Vagina (tissue), 2 donors: ENCODE measurements around the gene SPRED3. TPM values are rescaled to one million over a fixed set of nuclear protein-coding genes. Genes with fewer than 3 reads are reported as not detected.

ENCODE experiments used
- DNase-seq, 2 donors: peaks; one replicate each; pipeline ENCODE4 v3.0.0-alpha.2; 2017; ENCODE audit errors: extremely low spot score in 2 of 2
- H3K27ac ChIP-seq: fragments of 200-600 bp; sonication (generic); one replicate; pipeline ENCODE4 v1.5.1; 2019
- H3K27me3 ChIP-seq: fragments of 200-600 bp; sonication (generic); one replicate; pipeline ENCODE4 v1.5.1; 2019
- H3K36me3 ChIP-seq, 2 donors: fragments of 200-600 bp; sonication (generic); one replicate each; pipeline ENCODE4 v1.5.1; 2017 to 2019
- H3K4me1 ChIP-seq: fragments of 200-600 bp; sonication (generic); one replicate; pipeline ENCODE4 v1.5.1; 2019
- H3K4me3 ChIP-seq, 2 donors: fragments of 200-600 bp; sonication (generic); 1 replicate in 1 of 2; 2 replicates in 1 of 2; pipeline ENCODE4 v1.5.1; 2016 to 2019
- H3K9me3 ChIP-seq: fragments of 200-600 bp; sonication (generic); one replicate; pipeline ENCODE4 v1.5.1; 2019
- POLR2A ChIP-seq, 2 donors: fragments of 450-650 bp; IDR thresholded peaks; one replicate each; pipeline ENCODE4 v1.6.1; 2017; ENCODE audit warnings: antibody characterized with exemption in 2 of 2, mild to moderate bottlenecking in 2 of 2, moderate library complexity in 2 of 2
- POLR2AphosphoS5 ChIP-seq, 2 donors: sonication (generic); formaldehyde crosslinking; IDR thresholded peaks; one replicate each; pipeline ENCODE4 v1.9.0; 2017; ENCODE audit warnings: antibody characterized with exemption in 2 of 2, mild to moderate bottlenecking in 2 of 2, low read depth in 1 of 2; ENCODE audit not compliant: insufficient read depth in 1 of 2
- intact Hi-C: fragments of 100-400 bp; cut with DNase I; formaldehyde crosslinking; loops from one replicate; pipeline ENCODE4 v1.15.1; 2023
- total RNA-seq: library from RNA; depleted of rRNA; stranded (reverse); fragments of >200 nt; gene quantifications from one replicate; pipeline ENCODE4 v1.2.3, GENCODE V29; 2016
- TF ChIP-seq, protein P1 (sequence below), 3 experiments: fragments of 450-650 bp in 2 of 3; fragments of 200-600 bp in 1 of 3; sonication (generic) in 1 of 3; IDR thresholded peaks; one replicate each; pipeline ENCODE4 v1.5.1; 2017 to 2019; ENCODE audit warnings: antibody characterized with exemption in 3 of 3, mild to moderate bottlenecking in 2 of 3, moderate library complexity in 2 of 3

The SPRED3 gene
- total RNA-seq, 1 donor from 2014 or later = 0.49 TPM

DNA sequence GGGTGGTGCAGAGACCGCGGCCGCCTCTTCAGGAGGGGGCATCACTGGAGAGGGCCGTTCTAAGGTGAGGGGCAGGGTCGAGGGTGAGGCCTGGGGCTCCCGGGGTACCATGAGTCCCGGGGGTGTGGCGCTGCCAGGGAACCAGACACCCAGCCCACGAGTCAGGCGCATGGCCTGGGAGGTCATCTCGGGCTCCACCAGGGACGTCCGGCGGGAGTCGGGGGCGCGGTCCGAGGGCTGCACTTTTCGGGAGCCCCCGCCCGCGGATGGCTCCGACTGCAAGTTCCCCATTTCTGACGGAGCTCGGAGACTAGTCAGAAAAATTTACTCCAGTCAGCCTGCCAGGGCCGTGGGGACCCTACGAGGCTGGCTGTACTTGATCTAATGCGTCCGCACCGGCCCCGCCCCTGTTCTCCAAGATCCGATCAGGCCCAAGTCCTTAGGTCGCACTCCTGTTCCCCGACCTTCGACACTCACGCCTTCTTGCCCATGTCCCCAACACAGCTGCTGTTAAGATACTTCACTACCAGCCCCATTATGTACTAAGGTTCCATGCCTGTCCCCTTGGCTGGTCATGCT lies 1.4 kb upstream of the SPRED3 start:
- TF ChIP-seq POLR2AphosphoS5 (IDR thresholded peaks at IDR 0.05; ENCODE audit: insufficient read depth in 1 of 2, low read depth in 1 of 2) (no peak), POLR2A (IDR thresholded peaks at IDR 0.05) (no peak)
- TF ChIP-seq, protein P1, sequence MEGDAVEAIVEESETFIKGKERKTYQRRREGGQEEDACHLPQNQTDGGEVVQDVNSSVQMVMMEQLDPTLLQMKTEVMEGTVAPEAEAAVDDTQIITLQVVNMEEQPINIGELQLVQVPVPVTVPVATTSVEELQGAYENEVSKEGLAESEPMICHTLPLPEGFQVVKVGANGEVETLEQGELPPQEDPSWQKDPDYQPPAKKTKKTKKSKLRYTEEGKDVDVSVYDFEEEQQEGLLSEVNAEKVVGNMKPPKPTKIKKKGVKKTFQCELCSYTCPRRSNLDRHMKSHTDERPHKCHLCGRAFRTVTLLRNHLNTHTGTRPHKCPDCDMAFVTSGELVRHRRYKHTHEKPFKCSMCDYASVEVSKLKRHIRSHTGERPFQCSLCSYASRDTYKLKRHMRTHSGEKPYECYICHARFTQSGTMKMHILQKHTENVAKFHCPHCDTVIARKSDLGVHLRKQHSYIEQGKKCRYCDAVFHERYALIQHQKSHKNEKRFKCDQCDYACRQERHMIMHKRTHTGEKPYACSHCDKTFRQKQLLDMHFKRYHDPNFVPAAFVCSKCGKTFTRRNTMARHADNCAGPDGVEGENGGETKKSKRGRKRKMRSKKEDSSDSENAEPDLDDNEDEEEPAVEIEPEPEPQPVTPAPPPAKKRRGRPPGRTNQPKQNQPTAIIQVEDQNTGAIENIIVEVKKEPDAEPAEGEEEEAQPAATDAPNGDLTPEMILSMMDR (IDR thresholded peaks at IDR 0.05) = no peak
- Histone ChIP-seq H3K9me3 (no peaks in the 10 kb centered on the region), H3K4me1 (peaks cover 39% of the 10 kb centered on the region), H3K27me3 (no peaks in the 10 kb centered on the region), H3K27ac (no peak overlapping the region), H3K36me3 (peaks cover 0 to 24% of the 10 kb centered on the region in 2 donors), H3K4me3 (peak overlapping the region; percentile 40 to 56)
- intact Hi-C loops = no loop called here
- no peak for DNase-seq

DNA sequence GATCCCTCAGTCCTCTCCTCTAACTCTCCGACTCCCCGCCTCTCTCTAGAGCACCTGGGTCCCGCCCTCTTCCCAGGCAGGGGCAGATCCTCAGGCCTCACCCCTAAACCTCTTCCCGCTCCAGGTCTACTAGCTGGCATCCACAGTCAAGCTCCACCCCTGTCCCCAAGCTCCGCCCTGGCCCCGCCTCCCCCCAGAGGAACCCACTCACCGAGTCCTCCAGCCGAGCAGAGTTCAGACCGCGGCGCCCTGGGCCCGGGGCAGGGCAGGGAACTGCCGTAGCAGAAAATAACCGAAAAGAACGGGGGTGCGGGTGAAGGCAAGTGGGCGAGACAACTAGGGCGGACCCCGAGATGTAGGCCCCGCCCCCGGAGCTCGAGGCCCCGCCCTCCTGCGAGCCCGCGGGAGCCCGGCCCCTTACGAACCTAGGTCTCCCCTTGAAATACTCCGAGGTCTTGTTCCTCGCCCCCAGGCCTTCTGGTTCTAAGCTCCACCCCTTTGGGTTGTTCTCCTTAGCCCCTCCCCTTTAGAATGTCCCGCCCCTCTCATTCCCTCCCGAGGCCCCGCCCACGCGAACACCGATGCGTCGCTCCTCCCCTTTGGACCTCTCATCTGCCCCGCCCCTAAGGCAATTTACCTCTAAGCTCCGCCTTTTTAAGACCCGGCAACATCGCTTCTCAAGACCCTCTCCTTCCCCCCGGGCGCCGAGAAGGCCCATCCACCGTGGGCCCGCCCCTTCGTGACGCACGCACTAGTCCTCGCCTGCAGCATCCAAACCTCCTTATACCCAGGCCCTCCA lies 748 bp upstream of the SPRED3 start, which contains the start of gene GGN:
Gene GGN, minus strand, starts transcription at position 485 of the 799 bp plus-strand sequence. CDS start 773 bp downstream, outside the sequence.
- Histone ChIP-seq H3K4me1 (peaks cover 39% of the 10 kb centered on the region), H3K9me3 (no peaks in the 10 kb centered on the region), H3K36me3 (peaks cover 0 to 17% of the 10 kb centered on the region in 2 donors), H3K27me3 (no peaks in the 10 kb centered on the region), H3K4me3 (peak within 1 kb of the TSS; percentile 40 to 56), H3K27ac (peak within 1 kb of the TSS; percentile 73)
- intact Hi-C loops = no loop called here
- TF ChIP-seq, protein P1 (IDR thresholded peaks at IDR 0.05) = no peak
- TF ChIP-seq POLR2AphosphoS5 (IDR thresholded peaks at IDR 0.05; ENCODE audit: insufficient read depth in 1 of 2, low read depth in 1 of 2) = peak in 1 of 2 donors; percentile 68
- DNase-seq = peak in 1 of 2 donors; percentile 90

DNA sequence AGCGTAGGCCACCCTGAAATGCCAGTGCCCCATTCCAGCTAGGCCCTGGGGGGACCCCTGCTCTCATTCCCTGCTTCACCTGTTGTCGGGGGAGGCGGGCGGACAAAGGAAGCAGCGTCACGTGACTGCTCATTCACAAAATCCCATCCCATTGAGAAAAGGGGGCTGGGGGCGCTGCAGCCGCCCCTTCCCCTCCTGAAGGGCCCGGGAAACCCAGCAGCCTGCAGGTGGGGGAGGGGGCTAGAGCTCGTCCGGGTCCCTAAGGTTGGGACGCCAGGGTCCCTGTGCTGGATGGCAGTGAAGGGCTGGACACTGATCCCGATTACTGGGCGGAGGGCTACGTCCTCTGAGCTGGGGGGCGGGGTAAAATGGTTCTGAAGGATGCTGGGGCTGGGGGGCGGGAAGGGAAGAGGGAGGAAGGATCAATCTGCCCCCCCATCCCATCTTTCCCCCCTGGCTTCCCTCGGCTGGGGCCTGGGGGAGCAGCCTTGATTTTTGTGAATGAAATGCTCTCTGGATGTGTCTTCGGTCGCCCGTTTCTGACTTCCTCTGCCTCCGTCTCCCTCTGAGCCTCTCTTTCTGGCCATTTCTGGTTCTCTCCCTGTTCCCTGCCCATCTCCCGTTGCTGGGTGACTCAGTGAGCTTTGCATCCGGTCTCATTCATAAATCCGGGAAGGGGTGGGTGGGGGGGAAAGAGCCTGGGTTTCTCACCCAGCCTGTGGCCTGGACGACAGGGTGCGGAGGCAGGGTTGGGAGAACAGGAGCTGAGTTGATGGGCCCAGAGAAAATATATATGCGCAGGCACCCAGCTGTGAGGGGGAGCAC lies 816 bp downstream of the SPRED3 start:
- Histone ChIP-seq H3K4me1 (peaks cover 40% of the 10 kb centered on the region), H3K27me3 (no peaks in the 10 kb centered on the region), H3K36me3 (peaks cover 0 to 1% of the 10 kb centered on the region in 2 donors), H3K27ac (peak overlapping the region; percentile 73), H3K9me3 (no peaks in the 10 kb centered on the region), H3K4me3 (peak overlapping the region; percentile 40 to 56)
- no peak for DNase-seq
- no peak for TF ChIP-seq POLR2A (IDR thresholded peaks at IDR 0.05)
- TF ChIP-seq, protein P1 (IDR thresholded peaks at IDR 0.05) = no peak
- no peak for TF ChIP-seq POLR2AphosphoS5 (IDR thresholded peaks at IDR 0.05; ENCODE audit: insufficient read depth in 1 of 2, low read depth in 1 of 2)
- intact Hi-C loops = no loop called here

DNA sequence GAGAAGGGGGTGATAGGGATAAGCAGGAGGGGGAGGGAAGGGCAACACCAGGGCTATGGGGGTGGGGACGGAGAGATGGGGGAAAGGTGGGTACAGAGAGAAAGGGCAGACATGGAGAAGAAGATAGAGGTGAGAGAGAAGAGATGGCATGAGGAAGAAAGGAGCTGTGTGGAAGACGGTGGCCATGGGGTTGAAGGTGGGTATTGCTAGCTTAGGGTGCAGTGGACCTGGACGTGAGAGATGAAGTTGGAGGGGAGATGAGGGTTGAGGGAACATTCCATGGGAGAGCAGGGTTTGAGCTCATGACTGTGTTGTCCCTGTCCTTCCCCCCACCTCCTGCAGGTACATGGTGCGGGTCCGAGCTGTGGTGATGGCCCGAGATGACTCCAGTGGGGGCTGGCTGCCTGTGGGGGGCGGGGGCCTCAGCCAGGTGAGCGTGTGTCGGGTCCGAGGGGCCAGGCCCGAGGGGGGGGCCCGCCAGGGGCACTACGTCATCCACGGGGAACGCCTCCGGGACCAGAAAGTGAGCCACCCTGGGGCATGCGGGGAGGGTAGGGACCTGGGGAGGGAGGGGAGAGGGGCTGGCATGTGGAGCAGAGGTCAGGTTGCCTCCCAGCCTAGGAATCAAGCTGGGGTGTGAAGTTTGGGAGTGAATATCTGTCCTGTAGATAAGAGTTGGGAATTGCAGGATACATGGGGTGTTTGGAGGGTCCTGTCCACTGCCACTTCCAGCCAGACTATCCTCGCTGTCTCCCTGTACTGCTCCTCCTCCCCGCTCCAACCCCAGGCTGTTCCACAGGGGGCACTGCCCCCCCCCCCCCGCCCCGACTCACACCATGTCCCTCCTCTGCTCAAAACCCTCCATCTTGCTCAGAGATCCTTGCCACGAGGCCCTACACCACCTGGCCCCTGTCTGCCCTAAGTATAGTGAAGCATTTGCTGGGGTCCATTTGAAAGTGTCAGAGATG lies 1.7 kb downstream of the SPRED3 start:
- H3K27ac ChIP-seq = no peak overlapping the region
- H3K9me3 ChIP-seq = no peaks in the 10 kb centered on the region
- peaks cover 49% of the 10 kb centered on the region for H3K4me1 ChIP-seq
- H3K36me3 ChIP-seq = no peaks in the 10 kb centered on the region
- TF ChIP-seq, protein P1 (IDR thresholded peaks at IDR 0.05) = no peak
- TF ChIP-seq POLR2A (IDR thresholded peaks at IDR 0.05) = no peak
- no peak for TF ChIP-seq POLR2AphosphoS5 (IDR thresholded peaks at IDR 0.05; ENCODE audit: insufficient read depth in 1 of 2, low read depth in 1 of 2)
- H3K27me3 ChIP-seq = no peaks in the 10 kb centered on the region
- intact Hi-C loops = no loop called here
- no peak for DNase-seq
- no peak overlapping the region for H3K4me3 ChIP-seq
